Measurements from ENCODE around the gene MYO18A.
A peak's percentile ranks its signal among the peaks of the same experiment; 100 is the strongest.

MYO18A gene

DNA sequence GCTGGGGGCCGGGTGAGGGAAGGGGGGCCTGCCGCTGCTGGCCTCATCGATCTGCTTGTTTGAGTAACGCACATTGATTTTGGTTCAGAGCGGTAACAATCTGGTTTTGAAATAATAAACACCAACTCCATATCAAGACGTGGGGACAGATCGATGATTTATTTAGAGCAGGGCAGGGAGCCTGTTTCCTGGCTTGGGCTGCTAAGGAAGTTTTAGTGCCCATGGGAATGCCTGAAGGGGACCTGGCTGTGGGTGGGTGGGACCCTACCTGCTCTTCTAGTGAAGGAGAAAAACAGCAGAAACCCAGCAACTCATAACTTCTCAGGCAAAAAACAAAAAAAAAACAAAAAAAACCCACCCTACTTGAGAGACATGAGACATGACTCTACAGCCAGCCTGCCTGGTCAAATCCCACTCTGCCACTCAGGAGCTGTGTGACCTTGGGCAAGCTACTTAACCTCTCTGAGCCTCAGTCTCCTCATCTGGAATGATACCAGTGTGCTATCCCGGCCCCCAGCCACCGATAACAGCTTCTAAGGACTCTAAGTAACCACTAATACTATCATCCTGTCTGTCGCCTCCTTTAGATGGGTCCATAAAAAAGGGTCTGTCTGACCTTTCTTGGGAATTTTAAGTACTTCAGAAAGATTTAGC, 71.2 kb downstream of the MYO18A start:
- Histone ChIP-seq H4K8ac (ENCODE audit: low read depth, low read length) (no peak overlapping the region), H2BK12ac (ENCODE audit: low read length) (no peak overlapping the region), H2AK5ac (ENCODE audit: low read depth, low read length) (no peak overlapping the region), H3K4me2 (ENCODE audit: insufficient read depth, low read length, poor library complexity, severe bottlenecking) (no peak overlapping the region), H3K9ac (ENCODE audit: low read depth, low read length, poor library complexity) (no peak overlapping the region), H3K36me3 (replicated peaks in 1 of 2; ENCODE audit: control insufficient read depth in 2 of 2, insufficient read depth in 2 of 2, low read length in 2 of 2) (peaks cover 7 to 40% of the 10 kb centered on the region in 2 donors), H2BK15ac (ENCODE audit: low read length) (no peak overlapping the region), H3K14ac (ENCODE audit: low read length) (no peak overlapping the region), H2AFZ (ENCODE audit: low read length) (peak overlapping the region; percentile 47), H3K4ac (ENCODE audit: low read length) (no peak overlapping the region), H3K79me1 (ENCODE audit: low read depth, low read length) (no peaks in the 10 kb centered on the region), H3K9me3 (replicated peaks in 1 of 2; ENCODE audit: control insufficient read depth in 2 of 2, insufficient read depth in 1 of 2, low read depth in 1 of 2, low read length in 2 of 2) (no peaks in the 10 kb centered on the region), H3K4me3 (ENCODE audit: low read length in 2 of 2) (no peak overlapping the region), H3K27ac (replicated peaks; ENCODE audit: low read length) (no peak overlapping the region), H2BK120ac (ENCODE audit: low read depth, low read length) (no peak overlapping the region), H2BK5ac (ENCODE audit: low read length) (no peak overlapping the region), H3K4me1 (ENCODE audit: control insufficient read depth in 2 of 2, insufficient read depth in 1 of 2, low read depth in 1 of 2, low read length in 2 of 2) (peaks cover 6 to 19% of the 10 kb centered on the region in 2 donors), H3K18ac (ENCODE audit: low read length) (peak overlapping the region; percentile 33), H4K91ac (ENCODE audit: low read depth, low read length, poor library complexity) (no peak overlapping the region), H3K27me3 (ENCODE audit: control insufficient read depth in 3 of 3, insufficient read depth in 3 of 3, low read depth in 1 of 3, low read length in 3 of 3) (no peaks in the 10 kb centered on the region), H3K23ac (ENCODE audit: low read depth, low read length, poor library complexity) (no peak overlapping the region)
- DNase-seq (ENCODE audit: low spot score): no peak
- WGBS, 2 donors (ENCODE audit: extremely low coverage in 2 of 2, insufficient read length in 2 of 2, insufficient replicate concordance in 1 of 2): no CpG with 5 or more reads among the region's 10 CpGs

DNA sequence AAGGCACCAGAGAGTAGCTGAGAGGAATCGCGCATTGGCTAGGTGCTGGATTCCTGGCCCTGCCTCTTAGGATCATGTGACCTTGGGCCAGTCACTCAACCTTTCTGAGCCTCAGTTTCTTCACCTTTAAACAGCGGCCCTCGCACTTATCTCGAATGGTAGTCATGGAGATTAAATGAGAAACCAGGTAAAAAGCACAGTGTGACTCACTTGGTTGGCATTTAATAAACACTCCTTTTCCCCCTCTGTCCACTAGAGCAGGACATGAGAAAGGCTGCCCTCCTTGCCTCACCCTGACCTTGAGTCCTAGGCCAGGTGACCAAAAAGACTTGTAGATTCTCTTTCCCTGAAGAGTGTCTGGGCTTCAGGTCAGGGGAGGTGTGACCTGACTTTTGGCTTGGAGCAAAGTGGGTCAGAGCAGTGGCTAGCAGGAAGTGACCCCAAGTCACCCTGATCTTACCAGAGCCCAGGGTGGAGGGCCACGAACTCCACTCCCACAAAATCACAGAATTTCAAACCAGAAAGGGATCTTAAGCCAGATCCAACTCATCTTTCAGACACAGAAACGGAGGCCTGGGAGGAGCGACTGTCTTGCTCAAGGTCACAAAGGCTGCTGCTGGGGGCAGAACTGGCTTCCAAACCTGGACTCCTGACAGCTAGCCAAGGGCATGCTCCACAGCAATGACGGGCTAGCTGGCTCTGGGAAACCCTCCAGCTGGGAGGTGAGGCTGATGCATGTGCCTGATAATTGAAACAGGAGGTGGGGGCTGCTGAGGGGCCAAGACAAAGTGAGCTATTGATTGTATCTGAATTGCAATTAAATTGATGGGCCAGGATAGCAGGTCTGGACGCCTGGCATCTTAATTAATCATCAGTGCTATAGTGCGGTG, 72.0 kb downstream of the MYO18A start:
- Histone ChIP-seq H3K9ac (ENCODE audit: low read depth, low read length, poor library complexity) (no peak overlapping the region), H2BK15ac (ENCODE audit: low read length) (no peak overlapping the region), H3K9me3 (replicated peaks in 1 of 2; ENCODE audit: control insufficient read depth in 2 of 2, insufficient read depth in 1 of 2, low read depth in 1 of 2, low read length in 2 of 2) (no peaks in the 10 kb centered on the region), H3K4ac (ENCODE audit: low read length) (no peak overlapping the region), H4K91ac (ENCODE audit: low read depth, low read length, poor library complexity) (no peak overlapping the region), H3K4me3 (ENCODE audit: low read length in 2 of 2) (no peak overlapping the region), H3K4me2 (ENCODE audit: insufficient read depth, low read length, poor library complexity, severe bottlenecking) (no peak overlapping the region), H3K18ac (ENCODE audit: low read length) (peak overlapping the region; percentile 33), H3K27me3 (ENCODE audit: control insufficient read depth in 3 of 3, insufficient read depth in 3 of 3, low read depth in 1 of 3, low read length in 3 of 3) (no peaks in the 10 kb centered on the region), H2AK5ac (ENCODE audit: low read depth, low read length) (no peak overlapping the region), H3K4me1 (ENCODE audit: control insufficient read depth in 2 of 2, insufficient read depth in 1 of 2, low read depth in 1 of 2, low read length in 2 of 2) (peaks cover 6 to 19% of the 10 kb centered on the region in 2 donors), H3K14ac (ENCODE audit: low read length) (peak overlapping the region; percentile 92), H3K36me3 (replicated peaks in 1 of 2; ENCODE audit: control insufficient read depth in 2 of 2, insufficient read depth in 2 of 2, low read length in 2 of 2) (peaks cover 9 to 40% of the 10 kb centered on the region in 2 donors), H2BK120ac (ENCODE audit: low read depth, low read length) (no peak overlapping the region), H3K23ac (ENCODE audit: low read depth, low read length, poor library complexity) (no peak overlapping the region), H2BK5ac (ENCODE audit: low read length) (no peak overlapping the region), H4K8ac (ENCODE audit: low read depth, low read length) (no peak overlapping the region), H3K79me1 (ENCODE audit: low read depth, low read length) (no peaks in the 10 kb centered on the region), H2AFZ (ENCODE audit: low read length) (no peak overlapping the region), H3K27ac (replicated peaks; ENCODE audit: low read length) (no peak overlapping the region), H2BK12ac (ENCODE audit: low read length) (no peak overlapping the region)
- WGBS, 2 donors (ENCODE audit: extremely low coverage in 2 of 2, insufficient read length in 2 of 2, insufficient replicate concordance in 1 of 2): no CpG with 5 or more reads among the region's 11 CpGs
- no peak for DNase-seq (ENCODE audit: low spot score)

DNA sequence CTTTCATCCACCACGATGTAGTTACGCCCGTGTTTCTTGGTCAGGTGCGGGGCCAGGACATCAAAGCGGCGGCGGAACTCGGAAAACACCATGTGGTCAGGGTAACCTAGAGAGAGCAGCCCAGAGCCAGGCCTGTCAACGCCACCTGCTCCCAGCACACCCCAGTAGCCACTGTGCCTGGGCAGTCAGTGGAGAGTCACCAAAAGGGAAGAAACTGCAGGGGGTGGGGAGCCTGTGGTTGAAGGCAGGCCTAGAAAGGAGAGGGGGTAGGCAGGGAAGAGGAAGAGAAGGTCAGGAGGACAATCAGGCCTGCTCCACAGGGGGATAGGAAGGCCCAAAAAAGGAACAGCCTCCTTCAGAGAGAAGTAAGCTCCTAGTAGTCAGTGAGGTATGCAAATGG, 73.1 kb downstream of the MYO18A start:
- H3K9ac ChIP-seq (ENCODE audit: low read depth, low read length, poor library complexity): no peak overlapping the region
- H2AK5ac ChIP-seq (ENCODE audit: low read depth, low read length): no peak overlapping the region
- no peak overlapping the region for H2BK120ac ChIP-seq (ENCODE audit: low read depth, low read length)
- no peak overlapping the region for H3K4me3 ChIP-seq (ENCODE audit: low read length in 2 of 2)
- H3K9me3 ChIP-seq (replicated peaks in 1 of 2; ENCODE audit: control insufficient read depth in 2 of 2, insufficient read depth in 1 of 2, low read depth in 1 of 2, low read length in 2 of 2): no peaks in the 10 kb centered on the region
- H3K27me3 ChIP-seq (ENCODE audit: control insufficient read depth in 3 of 3, insufficient read depth in 3 of 3, low read depth in 1 of 3, low read length in 3 of 3): no peaks in the 10 kb centered on the region
- H3K14ac ChIP-seq (ENCODE audit: low read length): no peak overlapping the region
- DNase-seq (ENCODE audit: low spot score): no peak
- no peak overlapping the region for H4K8ac ChIP-seq (ENCODE audit: low read depth, low read length)
- peak overlapping the region; percentile 62 for H2BK5ac ChIP-seq (ENCODE audit: low read length)
- H3K4me2 ChIP-seq (ENCODE audit: insufficient read depth, low read length, poor library complexity, severe bottlenecking): no peak overlapping the region
- no peak overlapping the region for H2BK15ac ChIP-seq (ENCODE audit: low read length)
- H3K4me1 ChIP-seq (ENCODE audit: control insufficient read depth in 2 of 2, insufficient read depth in 1 of 2, low read depth in 1 of 2, low read length in 2 of 2): peaks cover 9 to 19% of the 10 kb centered on the region in 2 donors
- H3K4ac ChIP-seq (ENCODE audit: low read length): no peak overlapping the region
- no peak overlapping the region for H2BK12ac ChIP-seq (ENCODE audit: low read length)
- H3K79me1 ChIP-seq (ENCODE audit: low read depth, low read length): no peaks in the 10 kb centered on the region
- no peak overlapping the region for H3K27ac ChIP-seq (replicated peaks; ENCODE audit: low read length)
- peak overlapping the region; percentile 6 for H3K23ac ChIP-seq (ENCODE audit: low read depth, low read length, poor library complexity)
- WGBS, 2 donors (ENCODE audit: extremely low coverage in 2 of 2, insufficient read length in 2 of 2, insufficient replicate concordance in 1 of 2): no CpG with 5 or more reads among the region's 9 CpGs
- H3K18ac ChIP-seq (ENCODE audit: low read length): no peak overlapping the region
- peaks cover 9 to 40% of the 10 kb centered on the region in 2 donors for H3K36me3 ChIP-seq (replicated peaks in 1 of 2; ENCODE audit: control insufficient read depth in 2 of 2, insufficient read depth in 2 of 2, low read length in 2 of 2)
- no peak overlapping the region for H4K91ac ChIP-seq (ENCODE audit: low read depth, low read length, poor library complexity)
- no peak overlapping the region for H2AFZ ChIP-seq (ENCODE audit: low read length)

DNA sequence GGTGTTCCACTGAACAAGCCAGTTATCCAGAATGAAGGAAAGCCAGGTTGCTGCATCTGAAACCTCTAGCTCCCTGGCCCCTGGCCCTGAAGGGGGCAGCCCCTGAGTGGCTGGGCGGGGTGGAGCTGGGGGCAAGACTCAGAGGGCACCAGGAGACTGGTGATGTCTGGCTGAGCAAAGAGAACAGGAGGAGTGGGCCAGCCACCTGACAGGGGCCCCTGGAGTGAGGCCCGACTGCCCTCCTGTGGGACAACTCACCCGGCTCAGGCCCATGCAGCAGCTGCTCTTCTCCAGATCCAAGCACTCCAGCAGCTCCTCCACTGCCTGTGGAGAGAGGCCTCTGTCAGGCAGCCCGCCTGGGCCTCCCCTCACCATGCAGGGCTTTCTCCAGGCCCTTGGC, 76.9 kb downstream of the MYO18A start:
- no peak overlapping the region for H4K8ac ChIP-seq (ENCODE audit: low read depth, low read length)
- no peak overlapping the region for H2BK120ac ChIP-seq (ENCODE audit: low read depth, low read length)
- no peaks in the 10 kb centered on the region for H3K27me3 ChIP-seq (ENCODE audit: control insufficient read depth in 3 of 3, insufficient read depth in 3 of 3, low read depth in 1 of 3, low read length in 3 of 3)
- H3K36me3 ChIP-seq (replicated peaks in 1 of 2; ENCODE audit: control insufficient read depth in 2 of 2, insufficient read depth in 2 of 2, low read length in 2 of 2): peaks cover 7 to 34% of the 10 kb centered on the region in 2 donors
- H2BK15ac ChIP-seq (ENCODE audit: low read length): no peak overlapping the region
- H3K23ac ChIP-seq (ENCODE audit: low read depth, low read length, poor library complexity): no peak overlapping the region
- no peak overlapping the region for H3K27ac ChIP-seq (replicated peaks; ENCODE audit: low read length)
- H3K79me1 ChIP-seq (ENCODE audit: low read depth, low read length): no peaks in the 10 kb centered on the region
- H2AK5ac ChIP-seq (ENCODE audit: low read depth, low read length): no peak overlapping the region
- H3K4me3 ChIP-seq (ENCODE audit: low read length in 2 of 2): no peak overlapping the region
- no peaks in the 10 kb centered on the region for H3K9me3 ChIP-seq (replicated peaks in 1 of 2; ENCODE audit: control insufficient read depth in 2 of 2, insufficient read depth in 1 of 2, low read depth in 1 of 2, low read length in 2 of 2)
- H3K14ac ChIP-seq (ENCODE audit: low read length): no peak overlapping the region
- H3K18ac ChIP-seq (ENCODE audit: low read length): no peak overlapping the region
- whole genome bisulfite sequencing, 2 donors (ENCODE audit: extremely low coverage in 2 of 2, insufficient read length in 2 of 2, insufficient replicate concordance in 1 of 2): no CpG with 5 or more reads among the region's 4 CpGs
- no peak overlapping the region for H4K91ac ChIP-seq (ENCODE audit: low read depth, low read length, poor library complexity)
- no peak overlapping the region for H3K4ac ChIP-seq (ENCODE audit: low read length)
- no peak for DNase-seq (ENCODE audit: low spot score)
- peaks cover 3 to 4% of the 10 kb centered on the region in 2 donors for H3K4me1 ChIP-seq (ENCODE audit: control insufficient read depth in 2 of 2, insufficient read depth in 1 of 2, low read depth in 1 of 2, low read length in 2 of 2)
- no peak overlapping the region for H3K9ac ChIP-seq (ENCODE audit: low read depth, low read length, poor library complexity)
- no peak overlapping the region for H2AFZ ChIP-seq (ENCODE audit: low read length)
- H2BK5ac ChIP-seq (ENCODE audit: low read length): no peak overlapping the region
- no peak overlapping the region for H3K4me2 ChIP-seq (ENCODE audit: insufficient read depth, low read length, poor library complexity, severe bottlenecking)
- H2BK12ac ChIP-seq (ENCODE audit: low read length): no peak overlapping the region

All from neuronal stem cell (in vitro differentiated cells).